Nephron (organoid): ENCODE results near the gene OGFRL1.
A peak's percentile ranks its signal among the peaks of the same experiment; 100 is the strongest.

Experiments used
- H3K27ac Mint-ChIP-seq, 3 experiments: 2 replicates each; pipeline ENCODE4 v1.8.0; 2020; ENCODE audit warnings: mixed read lengths in 3 of 3, mild to moderate bottlenecking in 2 of 3, moderate library complexity in 1 of 3
- H3K27me3 Mint-ChIP-seq: 2 replicates; pipeline ENCODE4 v1.8.0; 2021; ENCODE audit warnings: low read depth, mild to moderate bottlenecking, moderate library complexity, mixed read lengths
- H3K36me3 Mint-ChIP-seq: 2 replicates; pipeline ENCODE4 v1.8.0; 2020; ENCODE audit warnings: low read depth, mixed read lengths
- H3K4me1 Mint-ChIP-seq: 2 replicates; pipeline ENCODE4 v1.8.0; 2020; ENCODE audit warnings: mixed read lengths
- H3K4me3 Mint-ChIP-seq, 3 experiments: 2 replicates each; pipeline ENCODE4 v1.8.0; 2020; ENCODE audit warnings: mild to moderate bottlenecking in 3 of 3, mixed read lengths in 3 of 3, moderate library complexity in 2 of 3
- H3K9me3 Mint-ChIP-seq: 2 replicates; pipeline ENCODE4 v1.8.0; 2020; ENCODE audit warnings: mixed read lengths
- CTCF ChIP-seq, 3 experiments: fragments of 200-600 bp; sonication (generic); IDR thresholded peaks; one replicate each; pipeline ENCODE4 v1.5.0; 2021; ENCODE audit warnings: antibody characterized with exemption in 3 of 3; ENCODE audit not compliant: unreplicated experiment in 3 of 3

The OGFRL1 gene

GRCh38 chr6:71248878-71249544 is 39.6 kb upstream of the OGFRL1 start:
- peaks cover 9% of the 10 kb centered on the region for H3K4me1 Mint-ChIP-seq
- no peak overlapping the region for H3K4me3 Mint-ChIP-seq
- H3K27ac Mint-ChIP-seq, result peak overlapping the region in 2 of 3 experiments; percentile 23 to 81
- TF ChIP-seq CTCF (IDR thresholded peaks at IDR 0.05; ENCODE audit: unreplicated experiment in 3 of 3), result no peak
- H3K36me3 Mint-ChIP-seq, result peaks cover 24% of the 10 kb centered on the region
- H3K27me3 Mint-ChIP-seq, result no peaks in the 10 kb centered on the region
- peaks cover 5% of the 10 kb centered on the region for H3K9me3 Mint-ChIP-seq

GRCh38 chr6:71250099-71250602 is 38.5 kb upstream of the OGFRL1 start:
- Mint-ChIP-seq H3K4me1 (peaks cover 14% of the 10 kb centered on the region), H3K27me3 (no peaks in the 10 kb centered on the region), H3K4me3 (no peak overlapping the region), H3K36me3 (peaks cover 18% of the 10 kb centered on the region), H3K9me3 (peaks cover 5% of the 10 kb centered on the region), H3K27ac (peak overlapping the region in 2 of 3 experiments; percentile 18 to 29)
- TF ChIP-seq CTCF (IDR thresholded peaks at IDR 0.05; ENCODE audit: unreplicated experiment in 3 of 3), result no peak

GRCh38 chr6:71252410-71252809 is 36.2 kb upstream of the OGFRL1 start:
- no peaks in the 10 kb centered on the region for H3K9me3 Mint-ChIP-seq
- H3K27me3 Mint-ChIP-seq, result no peaks in the 10 kb centered on the region

GRCh38 chr6:71252960-71253359 is 35.7 kb upstream of the OGFRL1 start:
- no peaks in the 10 kb centered on the region for H3K9me3 Mint-ChIP-seq
- H3K27ac Mint-ChIP-seq, result no peak overlapping the region
- no peaks in the 10 kb centered on the region for H3K27me3 Mint-ChIP-seq
- H3K4me1 Mint-ChIP-seq, result peaks cover 14% of the 10 kb centered on the region
- no peak for TF ChIP-seq CTCF (IDR thresholded peaks at IDR 0.05; ENCODE audit: unreplicated experiment in 3 of 3)
- peaks cover 9% of the 10 kb centered on the region for H3K36me3 Mint-ChIP-seq
- no peak overlapping the region for H3K4me3 Mint-ChIP-seq

More at GRCh38 chr6:71252410-71252809, 36.2 kb upstream of the OGFRL1 start:
- peaks cover 9% of the 10 kb centered on the region for H3K36me3 Mint-ChIP-seq
- H3K4me1 Mint-ChIP-seq, result peaks cover 14% of the 10 kb centered on the region
- TF ChIP-seq CTCF (IDR thresholded peaks at IDR 0.05; ENCODE audit: unreplicated experiment in 3 of 3), result no peak
- H3K27ac Mint-ChIP-seq, result no peak overlapping the region
- H3K4me3 Mint-ChIP-seq, result no peak overlapping the region

- H3K9me3 Mint-ChIP-seq, result no peaks in the 10 kb centered on the region
- H3K27ac Mint-ChIP-seq, result no peak overlapping the region
- no peak overlapping the region for H3K4me3 Mint-ChIP-seq
- peaks cover 6% of the 10 kb centered on the region for H3K4me1 Mint-ChIP-seq
- H3K36me3 Mint-ChIP-seq, result peaks cover 9% of the 10 kb centered on the region
- no peaks in the 10 kb centered on the region for H3K27me3 Mint-ChIP-seq
- TF ChIP-seq CTCF (IDR thresholded peaks at IDR 0.05; ENCODE audit: unreplicated experiment in 3 of 3), result no peak
Observed at GRCh38 chr6:71254323-71254722, 34.3 kb upstream of the OGFRL1 start.
